WERI-Rb-1 (cell line): ENCODE measurements around the gene SDSL.

Experiments used
- DNase-seq: peaks from one replicate; pipeline ENCODE4 v3.0.0-alpha.2; 2020
- H3K27ac ChIP-seq: fragments of 250-450 bp; sonication (Bioruptor Pico); 2 replicates; pipeline ENCODE4 v1.5.1; 2020; ENCODE audit warnings: mild to moderate bottlenecking, moderate library complexity
- H3K27me3 ChIP-seq: fragments of 250-450 bp; sonication (Bioruptor Pico); 2 replicates; pipeline ENCODE4 v1.5.1; 2021; ENCODE audit warnings: mild to moderate bottlenecking, low read depth, moderate library complexity; ENCODE audit not compliant: insufficient read depth, severe bottlenecking
- H3K36me3 ChIP-seq: fragments of 250-450 bp; sonication (Bioruptor Pico); 2 replicates; pipeline ENCODE4 v1.5.1; 2020; ENCODE audit warnings: mild to moderate bottlenecking, moderate library complexity
- H3K4me3 ChIP-seq: 2 replicates; pipeline ENCODE4 v1.5.1; 2011; ENCODE audit warnings: low read depth, mild to moderate bottlenecking, control low read depth, low read length
- H3K9me3 ChIP-seq: fragments of 250-450 bp; sonication (Bioruptor Pico); 2 replicates; pipeline ENCODE4 v1.5.1; 2021; ENCODE audit warnings: mild to moderate bottlenecking, moderate library complexity; ENCODE audit not compliant: severe bottlenecking
- CTCF ChIP-seq: IDR thresholded peaks from 2 replicates; pipeline ENCODE4 v1.5.1; 2011; ENCODE audit warnings: low read depth, mild to moderate bottlenecking, control low read depth, inconsistent platforms, low read length

Gene SDSL

GRCh38 chr12:113440947-113441782 lies 19.0 kb downstream of the SDSL start:
- Histone ChIP-seq H3K27me3 (no peaks in the 10 kb centered on the region), H3K9me3 (no peaks in the 10 kb centered on the region), H3K36me3 (no peaks in the 10 kb centered on the region), H3K27ac (no peak overlapping the region), H3K4me3 (no peak overlapping the region)
- no peak for TF ChIP-seq CTCF
- DNase-seq: no peak

GRCh38 chr12:113443030-113443539 lies 20.9 kb downstream of the SDSL start:
- Histone ChIP-seq H3K36me3 (no peaks in the 10 kb centered on the region), H3K27ac (no peak overlapping the region), H3K4me3 (no peak overlapping the region), H3K27me3 (no peaks in the 10 kb centered on the region), H3K9me3 (no peaks in the 10 kb centered on the region)
- TF ChIP-seq CTCF: no peak
- no peak for DNase-seq

GRCh38 chr12:113445544-113446171 lies 23.5 kb downstream of the SDSL start:
- Histone ChIP-seq H3K4me3 (no peak overlapping the region), H3K27ac (no peak overlapping the region), H3K27me3 (no peaks in the 10 kb centered on the region), H3K9me3 (no peaks in the 10 kb centered on the region), H3K36me3 (no peaks in the 10 kb centered on the region)
- no peak for TF ChIP-seq CTCF
- no peak for DNase-seq

GRCh38 chr12:113448873-113449272 lies 26.7 kb downstream of the SDSL start:
- Histone ChIP-seq H3K27me3 (no peaks in the 10 kb centered on the region), H3K27ac (no peak overlapping the region), H3K36me3 (no peaks in the 10 kb centered on the region), H3K9me3 (no peaks in the 10 kb centered on the region), H3K4me3 (no peak overlapping the region)
- no peak for DNase-seq
- no peak for TF ChIP-seq CTCF

- Histone ChIP-seq H3K27ac (no peak overlapping the region), H3K27me3 (no peaks in the 10 kb centered on the region), H3K36me3 (no peaks in the 10 kb centered on the region), H3K4me3 (no peak overlapping the region), H3K9me3 (no peaks in the 10 kb centered on the region)
- no peak for TF ChIP-seq CTCF
- DNase-seq: no peak
These were observed 27.1 kb downstream of the SDSL start for GRCh38 chr12:113449299-113449698.
